Activated CD8-positive, alpha-beta T cell treated with anti-CD3 and anti-CD28 coated beads for 36 hours (primary cell): Measurements from ENCODE around the gene BBS7. TPM values are rescaled to one million over a fixed set of nuclear protein-coding genes. Genes with fewer than 3 reads are reported as not detected.

Experiments
- ATAC-seq: fragments of 200-7000 bp; cut with Tn5 transposase; one replicate; pipeline ENCODE4 v1.10.0; 2021; ENCODE audit warnings: mild to moderate bottlenecking, moderate library complexity
- CTCF ChIA-PET: fragments of 350-600 bp; sonication (Branson Sonifier 250); formaldehyde crosslinking; loops from one replicate; lab custom pipeline; 2021; ENCODE audit warnings: antibody characterized with exemption; lab: Charles Lee
- POLR2A ChIA-PET: fragments of 350-600 bp; sonication (Branson Sonifier 250); formaldehyde crosslinking; loops from one replicate; lab custom pipeline; 2021; ENCODE audit warnings: antibody characterized with exemption; lab: Charles Lee
- DNase-seq: peaks from one replicate; pipeline ENCODE4 v3.0.0-alpha.2; 2020
- H3K27ac Mint-ChIP-seq: one replicate; pipeline ENCODE4 v1.8.0; 2021; ENCODE audit warnings: mild to moderate bottlenecking, mixed read lengths
- H3K27me3 Mint-ChIP-seq: one replicate; pipeline ENCODE4 v1.8.0; 2021; ENCODE audit warnings: mixed read lengths
- H3K36me3 Mint-ChIP-seq: one replicate; pipeline ENCODE4 v1.8.0; 2021; ENCODE audit warnings: low read depth, mixed read lengths
- H3K4me1 Mint-ChIP-seq: one replicate; pipeline ENCODE4 v1.8.0; 2021; ENCODE audit warnings: low read depth, mixed read lengths
- H3K4me3 Mint-ChIP-seq: one replicate; pipeline ENCODE4 v1.8.0; 2021; ENCODE audit warnings: mild to moderate bottlenecking, moderate library complexity, mixed read lengths
- H3K9me3 Mint-ChIP-seq: one replicate; pipeline ENCODE4 v1.8.0; 2021; ENCODE audit warnings: mixed read lengths
- intact Hi-C: fragments of 100-400 bp; cut with micrococcal nuclease; formaldehyde crosslinking; loops from one replicate; pipeline ENCODE4 v1.10.0; 2022
- total RNA-seq, 2 experiments: library from RNA; stranded (reverse); gene quantifications; one replicate each; pipeline ENCODE4 v1.2.3, GENCODE V29; 2021
- TF ChIP-seq, protein P1 (sequence below): fragments of 200-600 bp; IDR thresholded peaks from one replicate; pipeline ENCODE4 v1.8.0; 2022; ENCODE audit warnings: antibody characterized with exemption, mild to moderate bottlenecking

BBS7 gene
- total RNA-seq, 2 experiments from 2014 or later, result 12.7 to 15.8 TPM

DNA sequence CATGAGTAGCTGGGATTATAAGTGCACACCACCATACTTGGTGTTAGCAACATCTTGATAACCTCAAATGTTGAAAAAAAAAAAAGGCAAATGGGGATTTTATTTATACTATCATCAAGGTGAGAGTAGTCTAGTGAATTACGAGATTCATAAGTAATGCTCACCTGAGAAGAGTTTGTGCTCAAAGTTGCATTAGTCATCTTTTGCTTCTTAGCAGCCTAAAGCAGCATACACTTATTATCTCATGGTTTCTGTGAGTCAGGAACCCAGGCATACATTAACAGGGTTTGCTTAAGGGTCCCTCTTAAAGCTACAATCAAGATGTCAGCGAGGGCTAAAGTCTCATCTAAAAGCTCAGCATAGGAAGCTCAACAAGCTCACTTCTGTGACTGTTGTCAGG is 77.3 kb downstream of the BBS7 start:
- H3K4me3 Mint-ChIP-seq, result no peak overlapping the region
- no peaks in the 10 kb centered on the region for H3K36me3 Mint-ChIP-seq
- peaks cover 14% of the 10 kb centered on the region for H3K4me1 Mint-ChIP-seq
- TF ChIP-seq, protein P1, sequence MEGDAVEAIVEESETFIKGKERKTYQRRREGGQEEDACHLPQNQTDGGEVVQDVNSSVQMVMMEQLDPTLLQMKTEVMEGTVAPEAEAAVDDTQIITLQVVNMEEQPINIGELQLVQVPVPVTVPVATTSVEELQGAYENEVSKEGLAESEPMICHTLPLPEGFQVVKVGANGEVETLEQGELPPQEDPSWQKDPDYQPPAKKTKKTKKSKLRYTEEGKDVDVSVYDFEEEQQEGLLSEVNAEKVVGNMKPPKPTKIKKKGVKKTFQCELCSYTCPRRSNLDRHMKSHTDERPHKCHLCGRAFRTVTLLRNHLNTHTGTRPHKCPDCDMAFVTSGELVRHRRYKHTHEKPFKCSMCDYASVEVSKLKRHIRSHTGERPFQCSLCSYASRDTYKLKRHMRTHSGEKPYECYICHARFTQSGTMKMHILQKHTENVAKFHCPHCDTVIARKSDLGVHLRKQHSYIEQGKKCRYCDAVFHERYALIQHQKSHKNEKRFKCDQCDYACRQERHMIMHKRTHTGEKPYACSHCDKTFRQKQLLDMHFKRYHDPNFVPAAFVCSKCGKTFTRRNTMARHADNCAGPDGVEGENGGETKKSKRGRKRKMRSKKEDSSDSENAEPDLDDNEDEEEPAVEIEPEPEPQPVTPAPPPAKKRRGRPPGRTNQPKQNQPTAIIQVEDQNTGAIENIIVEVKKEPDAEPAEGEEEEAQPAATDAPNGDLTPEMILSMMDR, result no peak
- peaks cover 23% of the 10 kb centered on the region for H3K27me3 Mint-ChIP-seq
- DNase-seq (no peak), ATAC-seq (no peak)
- no peaks in the 10 kb centered on the region for H3K9me3 Mint-ChIP-seq
- CTCF ChIA-PET, result no interaction called here
- POLR2A ChIA-PET, result interaction anchor here (1.0 kb wide), 1 partner anchor 11 kb away, joined by 4 read pairs; no protein-coding TSS in a partner anchor
- intact Hi-C loops, result no loop called here
- no peak overlapping the region for H3K27ac Mint-ChIP-seq

DNA sequence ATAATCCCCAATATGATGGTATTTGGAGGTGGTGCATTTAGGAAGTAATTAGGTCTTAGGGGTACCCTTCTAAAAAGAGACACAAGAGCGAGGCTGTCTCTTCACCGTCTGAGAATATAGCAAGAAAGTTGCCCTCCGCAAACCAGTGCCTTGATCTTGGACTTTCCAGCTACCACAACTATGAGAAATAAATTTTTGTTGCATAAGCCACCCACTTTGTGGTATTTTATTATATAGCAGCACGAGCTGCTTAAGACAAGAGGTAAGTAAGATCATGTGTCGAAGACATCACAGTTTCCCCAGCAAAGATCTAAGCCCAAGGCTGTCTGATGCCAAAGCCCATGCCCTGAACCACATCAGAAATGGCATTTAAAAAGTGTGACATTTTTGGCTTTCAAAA is 78.8 kb downstream of the BBS7 start:
- ChIA-PET POLR2A (no interaction called here), CTCF (no interaction called here)
- no peaks in the 10 kb centered on the region for H3K36me3 Mint-ChIP-seq
- no peak overlapping the region for H3K27ac Mint-ChIP-seq
- intact Hi-C loops, result no loop called here
- H3K4me1 Mint-ChIP-seq, result peaks cover 14% of the 10 kb centered on the region
- no peak overlapping the region for H3K4me3 Mint-ChIP-seq
- DNase-seq, result no peak
- H3K9me3 Mint-ChIP-seq, result no peaks in the 10 kb centered on the region
- ATAC-seq, result no peak
- TF ChIP-seq, protein P1, result no peak
- peaks cover 25% of the 10 kb centered on the region for H3K27me3 Mint-ChIP-seq

DNA sequence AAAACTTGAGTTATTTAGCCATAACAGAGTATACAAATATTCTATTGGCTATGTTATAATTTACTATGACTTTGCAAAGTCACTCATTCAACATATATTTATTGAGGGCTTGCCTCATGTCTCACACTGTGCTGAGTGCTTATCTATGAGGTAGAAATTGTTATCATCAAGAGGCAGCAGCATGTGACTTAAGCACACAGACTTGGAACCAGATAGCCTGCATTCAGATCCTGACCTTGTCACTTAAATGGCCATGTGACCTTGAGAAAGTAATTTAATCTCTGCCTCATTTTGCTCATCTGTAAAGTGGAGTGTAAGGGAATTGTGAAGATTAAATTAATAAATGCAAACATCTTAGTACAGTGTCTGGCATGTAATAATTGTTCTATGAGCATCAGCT is 79.3 kb downstream of the BBS7 start:
- DNase-seq, result no peak
- Mint-ChIP-seq H3K4me1 (peaks cover 12% of the 10 kb centered on the region), H3K4me3 (no peak overlapping the region), H3K27me3 (peaks cover 25% of the 10 kb centered on the region), H3K36me3 (no peaks in the 10 kb centered on the region), H3K27ac (no peak overlapping the region), H3K9me3 (no peaks in the 10 kb centered on the region)
- TF ChIP-seq, protein P1, result no peak
- POLR2A ChIA-PET, result no interaction called here
- intact Hi-C loops, result no loop called here
- CTCF ChIA-PET, result no interaction called here
- ATAC-seq, result no peak

DNA sequence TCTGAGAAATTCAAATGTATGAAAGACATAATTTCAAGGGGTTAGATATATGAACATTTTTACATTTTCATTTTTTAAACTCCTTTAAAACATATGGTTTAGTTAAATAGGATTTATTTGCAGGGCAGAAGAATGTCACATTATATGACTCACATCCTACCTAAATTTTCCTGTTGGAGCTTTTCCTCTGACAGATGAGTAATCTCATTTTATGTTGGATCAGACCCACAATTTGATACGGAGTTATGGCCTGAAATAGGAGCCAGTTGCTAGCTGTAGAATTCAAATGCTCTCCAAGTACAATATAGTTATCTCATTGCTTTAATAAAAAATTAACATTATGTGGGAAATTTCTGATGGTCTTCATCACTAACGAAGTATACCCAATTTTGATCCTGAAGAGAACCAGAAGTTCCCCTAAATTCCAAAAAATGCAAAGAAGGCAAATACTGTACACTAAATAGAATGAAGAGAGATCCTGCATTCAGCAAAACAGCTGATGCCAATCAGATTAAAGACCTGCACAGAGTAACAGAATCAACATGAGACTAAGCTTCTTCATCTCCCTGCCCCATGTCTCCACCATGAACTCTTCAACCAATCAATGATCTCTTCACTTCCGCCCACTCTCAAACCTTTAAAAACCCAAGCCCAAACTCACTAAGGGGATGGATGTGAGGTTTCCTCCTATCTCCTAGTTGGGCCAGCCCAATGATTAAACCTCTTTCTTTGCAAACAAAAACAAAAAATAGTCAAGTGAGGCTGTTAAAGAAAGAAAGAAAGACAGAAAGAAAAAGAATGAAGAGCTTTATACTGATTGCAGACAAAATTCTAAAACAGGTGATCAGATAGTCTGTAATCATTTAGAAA is 80.1 kb downstream of the BBS7 start:
- no peaks in the 10 kb centered on the region for H3K36me3 Mint-ChIP-seq
- ChIA-PET POLR2A (no interaction called here), CTCF (no interaction called here)
- DNase-seq (no peak), ATAC-seq (no peak)
- no peak overlapping the region for H3K4me3 Mint-ChIP-seq
- no peak overlapping the region for H3K27ac Mint-ChIP-seq
- no peaks in the 10 kb centered on the region for H3K9me3 Mint-ChIP-seq
- H3K4me1 Mint-ChIP-seq, result peaks cover 6% of the 10 kb centered on the region
- TF ChIP-seq, protein P1, result no peak
- H3K27me3 Mint-ChIP-seq, result peaks cover 30% of the 10 kb centered on the region
- intact Hi-C loops, result no loop called here

DNA sequence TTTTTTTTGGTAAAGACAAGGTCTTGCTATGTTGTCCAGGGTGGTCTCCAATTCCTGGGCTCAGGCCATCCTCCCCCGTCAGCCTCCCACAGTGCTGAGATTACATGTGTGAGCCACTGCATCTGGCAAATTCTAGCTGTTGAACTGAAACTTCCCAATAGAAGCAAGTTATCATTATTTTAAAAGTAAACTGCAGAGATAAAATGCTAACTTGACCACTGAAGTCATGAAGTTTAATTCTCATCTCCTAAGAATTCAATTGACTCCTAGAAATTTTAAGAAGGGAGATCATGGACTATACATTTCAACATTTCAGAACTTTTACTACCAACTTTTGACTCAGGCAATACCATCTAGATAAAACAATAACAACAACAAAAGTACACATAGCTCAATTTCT is 80.8 kb downstream of the BBS7 start:
- no peaks in the 10 kb centered on the region for H3K36me3 Mint-ChIP-seq
- no peak overlapping the region for H3K4me3 Mint-ChIP-seq
- H3K4me1 Mint-ChIP-seq, result peaks cover 6% of the 10 kb centered on the region
- TF ChIP-seq, protein P1, result no peak
- POLR2A ChIA-PET, result no interaction called here
- peaks cover 28% of the 10 kb centered on the region for H3K27me3 Mint-ChIP-seq
- CTCF ChIA-PET, result no interaction called here
- H3K9me3 Mint-ChIP-seq, result no peaks in the 10 kb centered on the region
- ATAC-seq (no peak), DNase-seq (no peak)
- intact Hi-C loops, result no loop called here
- H3K27ac Mint-ChIP-seq, result no peak overlapping the region
